ENCODE measurements around the gene STAT5B.

DNA sequence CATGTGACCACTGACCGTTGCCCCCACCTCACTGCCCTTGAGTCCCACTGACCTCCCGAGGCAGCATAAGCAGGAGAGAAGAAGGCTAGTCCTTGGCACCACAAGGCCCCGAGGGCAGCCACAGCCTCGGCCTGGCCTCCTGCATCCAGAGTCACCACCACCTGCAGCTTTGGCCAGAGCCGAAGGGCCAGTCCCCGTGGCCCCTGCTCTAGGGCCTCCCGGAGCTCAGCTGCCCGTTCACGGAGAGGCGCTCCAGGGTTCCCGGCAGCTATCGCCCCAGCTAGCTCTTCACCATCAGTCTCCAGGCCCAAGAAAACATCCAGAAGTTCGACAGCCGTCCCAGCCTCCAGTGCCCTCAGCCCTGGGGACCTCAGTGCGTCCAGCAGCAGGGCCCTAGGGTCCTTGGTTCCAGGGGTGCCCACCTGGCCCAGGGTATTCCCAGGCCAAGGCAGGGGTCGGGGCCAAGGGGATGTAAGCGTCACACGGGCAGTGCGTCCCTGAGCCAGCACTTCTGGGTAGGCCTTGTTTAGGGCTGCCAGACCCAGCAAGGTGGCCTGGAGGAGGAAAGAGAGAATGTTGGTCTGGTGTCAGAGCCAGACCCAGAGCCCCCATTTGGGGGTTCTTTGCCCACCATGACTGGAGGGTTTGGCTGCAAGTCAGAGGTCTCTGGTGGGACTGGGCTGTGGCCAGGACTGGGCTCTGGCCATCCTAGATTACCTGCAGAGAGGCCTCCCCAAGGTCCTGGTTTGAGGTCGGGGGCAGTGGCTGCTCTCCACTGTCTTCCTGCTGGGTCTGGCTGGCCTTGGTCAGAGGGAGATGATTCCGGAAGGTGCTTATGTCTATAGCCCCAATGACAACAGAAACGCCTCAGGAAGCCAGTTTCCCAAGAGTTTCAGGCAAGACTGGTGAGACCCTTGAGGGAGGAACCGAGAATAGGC is 83.7 kb downstream of the STAT5B start:
- TF ChIP-seq, protein P1, sequence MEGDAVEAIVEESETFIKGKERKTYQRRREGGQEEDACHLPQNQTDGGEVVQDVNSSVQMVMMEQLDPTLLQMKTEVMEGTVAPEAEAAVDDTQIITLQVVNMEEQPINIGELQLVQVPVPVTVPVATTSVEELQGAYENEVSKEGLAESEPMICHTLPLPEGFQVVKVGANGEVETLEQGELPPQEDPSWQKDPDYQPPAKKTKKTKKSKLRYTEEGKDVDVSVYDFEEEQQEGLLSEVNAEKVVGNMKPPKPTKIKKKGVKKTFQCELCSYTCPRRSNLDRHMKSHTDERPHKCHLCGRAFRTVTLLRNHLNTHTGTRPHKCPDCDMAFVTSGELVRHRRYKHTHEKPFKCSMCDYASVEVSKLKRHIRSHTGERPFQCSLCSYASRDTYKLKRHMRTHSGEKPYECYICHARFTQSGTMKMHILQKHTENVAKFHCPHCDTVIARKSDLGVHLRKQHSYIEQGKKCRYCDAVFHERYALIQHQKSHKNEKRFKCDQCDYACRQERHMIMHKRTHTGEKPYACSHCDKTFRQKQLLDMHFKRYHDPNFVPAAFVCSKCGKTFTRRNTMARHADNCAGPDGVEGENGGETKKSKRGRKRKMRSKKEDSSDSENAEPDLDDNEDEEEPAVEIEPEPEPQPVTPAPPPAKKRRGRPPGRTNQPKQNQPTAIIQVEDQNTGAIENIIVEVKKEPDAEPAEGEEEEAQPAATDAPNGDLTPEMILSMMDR (IDR thresholded peaks at IDR 0.05; ENCODE audit: insufficient read depth, low read length, poor library complexity, severe bottlenecking), result no peak
- TF ChIP-seq EZH2phosphoT487 (conservative IDR thresholded peaks at IDR 0.05; ENCODE audit: low read length), result no peak
